SK-N-SH treated with all-trans-retinoic acid at 6 μM for 48 hours (cell line): ENCODE data around the gene PTPRD.

Source experiments
- ARNTL ChIP-seq: fragments of 450-650 bp; formaldehyde crosslinking; IDR thresholded peaks from 2 replicates; pipeline ENCODE4 v1.5.0; 2020; ENCODE audit warnings: low read depth, mild to moderate bottlenecking, moderate library complexity, borderline replicate concordance
- PATZ1 ChIP-seq: fragments of 250-450 bp; sonication (Bioruptor Pico); IDR thresholded peaks from 2 replicates; pipeline ENCODE4 v1.8.0; 2020; ENCODE audit warnings: mild to moderate bottlenecking, moderate library complexity, borderline replicate concordance
- POU6F1 ChIP-seq: fragments of 250-450 bp; sonication (Bioruptor Pico); IDR thresholded peaks from 2 replicates; pipeline ENCODE4 v1.8.0; 2021; ENCODE audit warnings: low read depth, mild to moderate bottlenecking, moderate library complexity, borderline replicate concordance
- PPARA ChIP-seq: fragments of 250-450 bp; sonication (Bioruptor Pico); IDR thresholded peaks from 2 replicates; pipeline ENCODE4 v1.5.0; 2020; ENCODE audit warnings: mild to moderate bottlenecking, borderline replicate concordance
- TCF4 ChIP-seq: fragments of 250-450 bp; sonication (Bioruptor Pico); IDR thresholded peaks from 2 replicates; pipeline ENCODE4 v1.8.0; 2021; ENCODE audit warnings: mild to moderate bottlenecking, moderate library complexity, borderline replicate concordance
- ZC3H10 ChIP-seq: fragments of 250-450 bp; sonication (Bioruptor Pico); IDR thresholded peaks from 2 replicates; pipeline ENCODE4 v1.5.1; 2021; ENCODE audit warnings: mild to moderate bottlenecking, moderate library complexity
- ZFP30 ChIP-seq: fragments of 450-650 bp; formaldehyde crosslinking; IDR thresholded peaks from 2 replicates; pipeline ENCODE4 v1.5.0; 2022; ENCODE audit warnings: mild to moderate bottlenecking, moderate library complexity
- ZNF8 ChIP-seq: fragments of 450-650 bp; formaldehyde crosslinking; IDR thresholded peaks from 2 replicates; pipeline ENCODE4 v1.5.0; 2020; ENCODE audit warnings: mild to moderate bottlenecking, moderate library complexity

- TF ChIP-seq ZFP30 (CRISPR knock-in tag), result no peak
- no peak for TF ChIP-seq ARNTL (CRISPR knock-in tag)
- TF ChIP-seq POU6F1 (CRISPR knock-in tag), result no peak
- no peak for TF ChIP-seq PATZ1 (CRISPR knock-in tag)
- no peak for TF ChIP-seq ZNF8 (CRISPR knock-in tag)
- TF ChIP-seq PPARA (CRISPR knock-in tag), result no peak
- no peak for TF ChIP-seq ZC3H10 (CRISPR knock-in tag)
- TF ChIP-seq TCF4, result no peak
These were observed 822.5 kb downstream of the PTPRD start for GRCh38 chr9:9790216-9790872.
